Skin of body (tissue), 2 donors: Measurements from ENCODE around the gene SEC14L5. TPM values are rescaled to one million over a fixed set of nuclear protein-coding genes. Genes with fewer than 3 reads are reported as not detected.
"Not testable (repeated sequence)": the region's sequence is repeated elsewhere in the genome, so short reads cannot be mapped to it uniquely, and the experiment has no call there.

Source experiments
- DNase-seq: peaks from one replicate; lab custom pipeline; 2025; lab: John Stamatoyannopoulos, UW
- total RNA-seq: library from RNA; depleted of rRNA; stranded (reverse); fragments of >200 nt; gene quantifications from one replicate; pipeline ENCODE4 v1.2.3, GENCODE V29; 2014

SEC14L5 gene
- total RNA-seq, 1 donor from 2014 or later = 0.49 TPM

- no peak for DNase-seq
Measured at GRCh38 chr16:4949986-4950385, 8.1 kb upstream of the SEC14L5 start.

- DNase-seq = not testable (repeated sequence)
Measured at GRCh38 chr16:4951583-4951982, 6.5 kb upstream of the SEC14L5 start.

- DNase-seq = no peak
Measured at GRCh38 chr16:4954714-4955113, 3.4 kb upstream of the SEC14L5 start.

DNA sequence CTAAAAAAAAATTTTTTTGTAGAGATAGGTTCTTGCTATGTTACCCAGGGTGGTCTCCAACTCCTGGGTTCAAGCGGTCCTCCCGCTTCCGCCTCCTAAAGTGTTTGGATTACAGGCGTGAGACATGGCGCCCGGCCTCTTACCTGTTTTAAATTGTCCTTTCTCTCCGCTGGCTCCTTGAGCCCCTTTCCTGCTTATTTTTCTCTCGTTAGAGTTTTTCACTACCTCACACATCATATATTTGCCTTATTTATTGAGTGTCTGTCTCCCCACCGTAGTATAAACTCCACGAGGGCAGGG is 760 bp upstream of the SEC14L5 start:
- no peak for DNase-seq

DNA sequence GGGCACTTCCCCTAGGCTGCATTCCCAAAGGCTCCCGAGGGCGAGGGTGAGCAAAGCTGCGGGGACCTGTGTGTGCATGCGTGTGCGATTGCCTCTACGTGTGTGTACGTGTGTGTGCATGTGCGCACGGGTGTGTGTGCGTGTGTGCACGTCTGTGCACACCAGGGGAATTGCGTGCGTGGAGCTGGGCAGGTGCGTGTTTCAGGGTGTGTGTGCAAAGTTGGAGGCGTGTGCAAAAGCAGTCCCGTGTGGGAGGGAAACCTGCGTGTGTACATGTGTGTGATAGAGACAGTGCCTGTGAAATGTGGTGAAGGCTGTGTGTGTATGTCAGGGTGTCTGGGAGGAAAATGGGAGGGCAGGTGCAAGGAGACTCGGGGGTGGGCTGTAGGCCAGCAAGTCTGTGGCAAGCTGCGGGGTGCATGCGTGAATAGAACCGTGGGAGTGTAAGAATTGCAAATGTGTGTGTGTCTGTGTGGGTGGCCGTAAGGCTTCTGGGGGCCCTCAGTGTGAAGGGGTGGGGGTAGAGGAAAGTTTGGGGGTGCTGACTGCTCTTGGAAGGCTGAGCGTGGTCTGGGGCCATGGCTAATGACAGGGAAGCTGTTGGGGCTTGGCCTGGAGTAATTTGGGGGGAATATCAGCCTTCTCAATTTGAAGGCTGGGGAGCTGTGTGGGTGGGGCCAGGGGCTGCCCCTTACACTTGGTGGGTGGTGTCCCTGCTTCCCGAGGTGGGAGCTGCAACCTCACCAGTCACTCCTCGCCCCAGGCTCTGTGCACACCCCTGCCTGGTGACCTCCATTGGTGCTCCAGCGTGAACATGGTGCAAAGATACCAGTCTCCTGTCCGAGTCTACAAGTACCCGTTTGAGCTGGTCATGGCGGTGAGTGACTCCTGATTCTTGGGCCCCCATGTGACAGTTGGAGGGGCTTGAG is 644 bp downstream of the SEC14L5 start:
- DNase-seq = no peak

GRCh38 chr16:4960579-4960978 is 2.4 kb downstream of the SEC14L5 start:
- no peak for DNase-seq

DNA sequence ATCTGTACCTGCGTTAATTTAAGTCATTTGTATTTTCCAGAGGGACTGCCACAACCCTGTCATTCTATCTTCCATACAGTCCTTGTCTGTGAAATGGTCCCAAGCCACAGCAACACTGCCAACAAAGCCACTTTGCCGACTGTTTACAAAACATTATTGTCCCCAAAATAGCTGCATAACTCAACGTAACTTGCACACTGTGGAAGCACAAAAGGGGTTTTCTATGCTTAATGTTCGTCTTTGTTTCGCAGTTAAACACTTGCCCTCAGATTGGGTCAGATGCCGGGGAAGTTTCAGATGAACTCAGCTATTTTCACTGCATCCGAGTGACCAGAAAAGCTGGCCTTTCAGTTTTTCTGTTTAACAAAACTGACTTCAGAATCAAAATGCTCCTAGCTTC is 4.6 kb downstream of the SEC14L5 start:
- no peak for DNase-seq

GRCh38 chr16:4963527-4963926 is 5.4 kb downstream of the SEC14L5 start:
- DNase-seq = not testable (repeated sequence)

GRCh38 chr16:4966736-4967453 is 8.8 kb downstream of the SEC14L5 start:
- DNase-seq = no peak

GRCh38 chr16:4968278-4968677 is 10.1 kb downstream of the SEC14L5 start:
- DNase-seq = not testable (repeated sequence)

GRCh38 chr16:4968879-4969483 is 10.9 kb downstream of the SEC14L5 start:
- DNase-seq = no peak

- DNase-seq = no peak
Measured at GRCh38 chr16:4970010-4970409, 11.9 kb downstream of the SEC14L5 start.

- DNase-seq = no peak
Measured at GRCh38 chr16:4972938-4973587, 14.9 kb downstream of the SEC14L5 start.

- no peak for DNase-seq
Measured at GRCh38 chr16:4976079-4976478, 17.9 kb downstream of the SEC14L5 start.

DNA sequence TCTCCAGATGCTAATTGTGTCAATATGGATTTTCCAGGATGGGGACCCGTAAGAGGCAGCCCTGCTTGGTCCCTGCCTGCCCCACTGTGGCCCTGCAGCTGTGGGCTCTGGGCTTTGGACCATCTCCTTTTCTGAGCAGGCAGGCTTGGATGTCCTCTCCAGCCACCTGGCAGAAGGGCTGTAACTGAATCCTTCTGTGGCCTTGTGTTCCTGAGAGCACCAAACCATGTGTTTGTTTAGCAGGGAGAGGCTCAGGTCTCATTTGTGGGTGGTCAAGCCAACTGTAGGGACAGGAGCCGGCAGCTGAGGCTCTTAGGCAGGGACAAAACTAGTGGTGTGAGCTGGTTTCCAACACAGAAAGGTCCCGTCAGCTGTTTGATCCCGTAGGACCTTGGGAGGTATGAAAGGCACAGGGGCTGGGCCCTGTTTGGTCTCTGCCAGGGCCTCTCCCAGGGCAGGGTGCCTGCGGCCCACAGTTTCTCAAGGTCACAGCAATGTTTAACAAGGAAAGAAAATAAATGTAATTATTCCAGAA is 18.5 kb downstream of the SEC14L5 start:
- DNase-seq = no peak

DNA sequence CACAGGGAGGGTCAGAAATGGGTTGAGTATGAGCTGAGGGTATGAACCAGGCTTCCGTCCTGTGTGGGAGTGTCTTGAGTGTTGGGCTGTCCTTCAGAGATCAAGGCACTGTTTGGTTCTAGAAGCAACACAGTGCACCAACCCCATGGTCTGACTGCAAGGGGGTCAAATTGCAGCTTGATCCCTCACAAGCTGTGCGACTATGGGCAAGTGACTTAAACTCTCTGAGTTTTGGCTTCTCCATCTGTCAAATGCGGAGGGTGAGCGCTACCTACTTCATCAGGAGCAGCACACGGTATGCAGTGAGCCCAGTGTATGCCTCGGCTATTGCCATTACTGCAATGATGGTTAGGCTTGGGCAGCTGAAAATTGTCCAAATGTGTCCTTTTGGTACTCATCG is 21.0 kb downstream of the SEC14L5 start:
- no peak for DNase-seq

DNA sequence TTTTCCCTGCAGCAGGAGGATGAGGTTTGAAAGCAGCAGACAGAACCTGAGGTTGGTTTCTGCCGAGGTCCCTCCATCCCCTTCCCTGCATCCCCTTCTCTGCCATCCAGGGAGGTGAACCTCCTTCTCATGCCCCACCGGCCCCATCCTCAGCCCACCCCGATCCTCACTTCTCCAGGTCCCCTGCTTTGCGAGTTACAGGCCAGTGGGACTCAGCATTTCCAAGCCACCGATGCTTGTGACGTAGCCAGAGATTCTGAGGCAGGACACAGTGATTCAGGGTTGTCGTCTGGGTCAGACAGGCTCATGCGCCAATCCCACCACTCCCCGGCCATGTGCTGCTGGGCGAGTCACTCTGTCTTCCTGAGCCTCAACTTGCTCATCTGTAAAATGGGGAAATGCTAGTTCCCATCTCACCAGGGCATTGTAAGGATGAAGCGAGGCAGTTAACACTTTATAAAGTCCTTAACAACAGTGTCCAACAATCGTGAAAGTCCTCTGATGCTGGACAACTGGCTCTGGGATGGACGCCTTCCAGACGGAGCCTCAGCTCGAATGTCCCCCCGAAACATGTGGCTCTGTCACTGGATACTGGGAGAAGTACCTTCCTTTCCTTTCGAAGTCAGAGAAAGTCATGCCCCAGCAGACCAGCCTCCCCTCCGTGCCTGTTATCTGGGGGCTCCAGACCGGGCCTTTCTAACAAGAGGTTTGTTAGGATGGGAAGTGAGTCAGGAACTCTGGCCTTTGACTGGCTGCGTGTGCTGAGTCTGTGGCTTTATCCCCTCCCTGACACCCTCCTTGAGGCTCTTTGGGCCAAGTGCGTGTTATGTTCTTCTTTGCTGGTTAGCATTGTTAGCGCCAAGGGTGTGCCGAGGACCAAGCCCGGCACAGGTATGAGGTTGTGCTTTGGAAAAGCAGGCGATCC is 21.9 kb downstream of the SEC14L5 start:
- no peak for DNase-seq

DNA sequence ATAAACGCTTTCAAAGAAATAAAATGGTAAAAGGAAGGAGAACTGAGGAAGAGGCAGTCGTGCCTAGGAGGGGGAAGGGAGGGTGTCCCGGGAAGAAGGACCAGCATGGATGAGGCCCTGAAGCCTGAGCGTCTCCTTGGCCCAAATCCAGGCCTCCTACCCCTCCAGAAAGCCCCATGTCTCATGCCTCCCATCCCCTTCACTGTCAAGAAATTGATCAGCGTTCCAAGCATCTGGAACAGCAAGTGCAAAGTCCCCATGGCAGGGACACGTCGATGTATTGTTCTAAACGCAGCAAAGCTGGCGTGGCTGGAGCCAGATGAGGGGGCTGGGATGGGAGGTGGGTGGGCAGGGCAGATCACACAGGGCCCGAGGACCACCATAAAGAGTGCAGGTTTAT is 22.6 kb downstream of the SEC14L5 start:
- DNase-seq = no peak

- DNase-seq = no peak
Measured at GRCh38 chr16:4981473-4981872, 23.3 kb downstream of the SEC14L5 start.

- no peak for DNase-seq
Measured at GRCh38 chr16:4982056-4982867, 24.1 kb downstream of the SEC14L5 start.
